A549 (cell line): ENCODE data around the gene FNDC3A. TPM values are rescaled to one million over a fixed set of nuclear protein-coding genes. Genes with fewer than 3 reads are reported as not detected.
A peak's percentile ranks its signal among the peaks of the same experiment; 100 is the strongest.

Experiments used
- ATAC-seq, 2 experiments: fragments of 200-7000 bp in 1 of 2; fragments of >200 bp in 1 of 2; cut with Nextera tagmentation in 1 of 2; cut with Tn5 transposase in 1 of 2; 3 replicates each; pipeline versions ENCODE4 v1.8.0 to v1.9.1; 2018 to 2020; ENCODE audit warnings: mild to moderate bottlenecking in 1 of 2, moderate library complexity in 1 of 2
- CTCF ChIA-PET: fragments of 300-600 bp; sonication (Branson Sonifier 250); formaldehyde crosslinking; extraction: SDS; loops from one replicate; lab custom pipeline; 2021; ENCODE audit warnings: antibody characterized with exemption, inconsistent platforms; lab: Yijun Ruan, JAX
- POLR2A ChIA-PET: fragments of 350-600 bp; formaldehyde crosslinking; extraction: SDS; loops from one replicate; lab custom pipeline; 2021; ENCODE audit warnings: antibody characterized with exemption, inconsistent platforms; lab: Yijun Ruan, JAX
- DNase-seq, 2 experiments: peaks; one replicate each; pipeline versions ENCODE4 v3.0.0 to v3.0.0-alpha.2; 2011 to 2016; ENCODE audit warnings: low read depth in 1 of 2, low spot score in 1 of 2
- FAIRE-seq: peaks from 2 replicates; lab custom pipeline; 2011; peaks lifted over from hg19 to GRCh38; lab: Jason Lieb, UNC
- H3K27ac ChIP-seq, 2 experiments: fragments of >200 bp; sonication (Bioruptor Twin); formaldehyde crosslinking; 3 replicates each; pipeline ENCODE4 v1.5.1; 2016 to 2017
- H3K4me1 ChIP-seq: fragments of >200 bp; sonication (Bioruptor Twin); formaldehyde crosslinking; 3 replicates; pipeline ENCODE4 v1.6.1; 2016
- H3K4me2 ChIP-seq: fragments of >200 bp; sonication (Bioruptor Twin); formaldehyde crosslinking; 3 replicates; pipeline ENCODE4 v1.6.1; 2016
- H3K4me3 ChIP-seq: fragments of >200 bp; sonication (Bioruptor Twin); formaldehyde crosslinking; 3 replicates; pipeline ENCODE4 v1.5.1; 2016
- H3K9me3 ChIP-seq: fragments of >200 bp; sonication (Bioruptor Twin); formaldehyde crosslinking; 3 replicates; pipeline ENCODE4 v1.6.1; 2016
- BHLHE40 ChIP-seq: IDR thresholded peaks from 2 replicates; pipeline ENCODE4 v1.6.1; 2012; ENCODE audit warnings: low read depth, low read length, inconsistent platforms
- EHF ChIP-seq: fragments of 250-450 bp; sonication (Bioruptor Pico); IDR thresholded peaks from 2 replicates; pipeline ENCODE4 v1.5.0; 2020; ENCODE audit warnings: mild to moderate bottlenecking
- EP300 ChIP-seq, 2 experiments: fragments of >200 bp; sonication (Bioruptor Twin); formaldehyde crosslinking; IDR thresholded peaks; 2 replicates in 1 of 2; 3 replicates in 1 of 2; pipeline ENCODE4 v1.6.1; 2016 to 2017
- FOSB ChIP-seq: fragments of 250-450 bp; sonication (Bioruptor Pico); IDR thresholded peaks from 2 replicates; pipeline ENCODE4 v1.5.0; 2020; ENCODE audit warnings: mild to moderate bottlenecking, moderate library complexity
- FOXS1 ChIP-seq: fragments of 250-450 bp; sonication (Bioruptor Pico); IDR thresholded peaks from 2 replicates; pipeline ENCODE4 v1.5.0; 2020; ENCODE audit warnings: mild to moderate bottlenecking, moderate library complexity
- HEYL ChIP-seq: fragments of 250-450 bp; sonication (Bioruptor Pico); IDR thresholded peaks from 2 replicates; pipeline ENCODE4 v1.8.0; 2021; ENCODE audit warnings: mild to moderate bottlenecking, moderate library complexity
- HOXB13 ChIP-seq: fragments of 250-450 bp; sonication (Bioruptor Pico); IDR thresholded peaks from 2 replicates; pipeline ENCODE4 v1.5.0; 2020; ENCODE audit warnings: low read depth, mild to moderate bottlenecking, moderate library complexity
- HOXB5 ChIP-seq: fragments of 250-450 bp; sonication (Bioruptor Pico); IDR thresholded peaks from 2 replicates; pipeline ENCODE4 v1.5.0; 2020; ENCODE audit warnings: mild to moderate bottlenecking, moderate library complexity
- JUN ChIP-seq, 2 experiments: fragments of >200 bp; sonication (Bioruptor Twin); formaldehyde crosslinking; IDR thresholded peaks; 2 replicates in 1 of 2; 3 replicates in 1 of 2; pipeline ENCODE4 v1.6.1; 2016 to 2017
- JUNB ChIP-seq: fragments of >200 bp; sonication (Bioruptor Twin); formaldehyde crosslinking; IDR thresholded peaks from 2 replicates; pipeline ENCODE4 v1.6.1; 2016
- MAX ChIP-seq: IDR thresholded peaks from 2 replicates; pipeline ENCODE4 v1.6.1; 2012
- PHF8 ChIP-seq: fragments of 200-600 bp; sonication (generic); IDR thresholded peaks from 2 replicates; pipeline ENCODE4 v1.6.1; 2016; ENCODE audit warnings: low read depth, mild to moderate bottlenecking, antibody characterized with exemption, moderate library complexity, borderline replicate concordance
- POLR2A ChIP-seq: IDR thresholded peaks from 2 replicates; pipeline ENCODE4 v1.6.1; 2012; ENCODE audit warnings: mild to moderate bottlenecking, low read length
- RAD21 ChIP-seq, 2 experiments: fragments of >200 bp in 1 of 2; sonication (Bioruptor Twin) in 1 of 2; formaldehyde crosslinking in 1 of 2; IDR thresholded peaks in 1 of 2; conservative IDR thresholded peaks in 1 of 2; 2 replicates in 1 of 2; 3 replicates in 1 of 2; pipeline ENCODE4 v1.6.1; 2012 to 2018; ENCODE audit warnings: inconsistent platforms in 1 of 2
- RCOR1 ChIP-seq: fragments of 150-350 bp; IDR thresholded peaks from 2 replicates; pipeline ENCODE4 v1.6.1; 2014; ENCODE audit warnings: antibody characterized with exemption, low read length, low read depth
- RNF2 ChIP-seq: fragments of 200-600 bp; sonication (generic); IDR thresholded peaks from 2 replicates; pipeline ENCODE4 v1.6.1; 2016; ENCODE audit warnings: low read depth, mild to moderate bottlenecking, antibody characterized with exemption, moderate library complexity, borderline replicate concordance
- SMC3 ChIP-seq: fragments of >200 bp; sonication (Bioruptor Twin); formaldehyde crosslinking; IDR thresholded peaks from 3 replicates; pipeline ENCODE4 v1.6.1; 2018; ENCODE audit warnings: inconsistent platforms
- TFCP2L1 ChIP-seq: fragments of 250-450 bp; sonication (Bioruptor Pico); IDR thresholded peaks from 2 replicates; pipeline ENCODE4 v1.5.0; 2021; ENCODE audit warnings: mild to moderate bottlenecking
- ZNF302 ChIP-seq: fragments of 250-450 bp; sonication (Bioruptor Pico); IDR thresholded peaks from 2 replicates; pipeline ENCODE4 v1.9.0; 2021; ENCODE audit warnings: inconsistent platforms, mild to moderate bottlenecking, moderate library complexity
- ZSCAN20 ChIP-seq: fragments of 250-450 bp; sonication (Bioruptor Pico); IDR thresholded peaks from 2 replicates; pipeline ENCODE4 v1.8.0; 2022; ENCODE audit warnings: mild to moderate bottlenecking, moderate library complexity
- WGBS: methylation state at CpG from one replicate; pipeline ENCODE4 v1.1.6; 2017; ENCODE audit errors: missing lambda C conversion rate; 5-methylcytosine and 5-hydroxymethylcytosine counted together
- polyA minus RNA-seq: library from RNA; depleted of rRNA, polyadenylated mRNA; stranded (reverse); fragments of >200 nt; gene quantifications from 2 replicates; pipeline ENCODE4 v1.2.3, GENCODE V29; 2011; rRNA and poly(A)+ RNA removed
- polyA plus RNA-seq, 4 experiments: library from polyadenylated mRNA; depleted of rRNA in 3 of 4; stranded (reverse); fragments of >200 nt; fragmentation: RNase III in 1 of 4; extraction: RNeasy Plus Mini Kit Qiagen cat#74134 plus additional on column Dnase treatment in 1 of 4; gene quantifications; 2 replicates in 3 of 4; 3 replicates in 1 of 4; pipeline ENCODE4 v1.2.3, GENCODE V29; 2011 to 2017
- TF ChIP-seq, protein P1 (sequence below): fragments of >200 bp; sonication (Bioruptor Twin); formaldehyde crosslinking; IDR thresholded peaks from 3 replicates; pipeline ENCODE4 v1.6.1; 2016
- TF ChIP-seq, protein P2 (sequence below): fragments of >200 bp; sonication (Bioruptor Twin); formaldehyde crosslinking; IDR thresholded peaks from 2 replicates; pipeline ENCODE4 v1.6.1; 2016
- TF ChIP-seq, protein P3 (sequence below): fragments of >200 bp; sonication (Bioruptor Twin); formaldehyde crosslinking; IDR thresholded peaks from 3 replicates; pipeline ENCODE4 v1.5.1; 2016
- TF ChIP-seq, protein P4 (sequence below): IDR thresholded peaks from 2 replicates; pipeline ENCODE4 v1.6.1; 2012; ENCODE audit warnings: low read depth, borderline replicate concordance

Gene FNDC3A
- polyA plus RNA-seq (2011; rRNA removed) (31.4 and 32.6 TPM in 2 replicates), polyA plus RNA-seq (2017; fragmentation: RNase III; extraction: RNeasy Plus Mini Kit Qiagen cat#74134 plus additional on column Dnase treatment) (16.0 TPM in 3 replicates), polyA minus RNA-seq (37.5 and 49.6 TPM in 2 replicates)
- 5.7 and 6.8 TPM in 2 replicates for polyA plus RNA-seq (2012; cell fraction: cytosol; rRNA removed)
- 6.0 and 9.2 TPM in 2 replicates for polyA plus RNA-seq (2012; cell fraction: nucleus; rRNA removed)

- TF ChIP-seq, protein P1, sequence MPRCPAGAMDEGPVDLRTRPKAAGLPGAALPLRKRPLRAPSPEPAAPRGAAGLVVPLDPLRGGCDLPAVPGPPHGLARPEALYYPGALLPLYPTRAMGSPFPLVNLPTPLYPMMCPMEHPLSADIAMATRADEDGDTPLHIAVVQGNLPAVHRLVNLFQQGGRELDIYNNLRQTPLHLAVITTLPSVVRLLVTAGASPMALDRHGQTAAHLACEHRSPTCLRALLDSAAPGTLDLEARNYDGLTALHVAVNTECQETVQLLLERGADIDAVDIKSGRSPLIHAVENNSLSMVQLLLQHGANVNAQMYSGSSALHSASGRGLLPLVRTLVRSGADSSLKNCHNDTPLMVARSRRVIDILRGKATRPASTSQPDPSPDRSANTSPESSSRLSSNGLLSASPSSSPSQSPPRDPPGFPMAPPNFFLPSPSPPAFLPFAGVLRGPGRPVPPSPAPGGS, result 0 out of 3 replicates have a peak, but pooled peaks have one; percentile 44
- TF ChIP-seq, protein P2, sequence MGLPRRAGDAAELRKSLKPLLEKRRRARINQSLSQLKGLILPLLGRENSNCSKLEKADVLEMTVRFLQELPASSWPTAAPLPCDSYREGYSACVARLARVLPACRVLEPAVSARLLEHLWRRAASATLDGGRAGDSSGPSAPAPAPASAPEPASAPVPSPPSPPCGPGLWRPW, result no peak
- TF ChIP-seq JUN (IDR thresholded peaks at IDR 0.05), result peak; percentile 51 to 65; a peak in 2 of 5 replicates
- TF ChIP-seq MAX, result peak; percentile 44; the same call in 1 of the 2 replicates
- TF ChIP-seq FOSB, result no peak
- TF ChIP-seq BHLHE40, result no peak
- TF ChIP-seq EHF (CRISPR knock-in tag), result no peak
- TF ChIP-seq ZSCAN20 (CRISPR knock-in tag), result no peak
- TF ChIP-seq POLR2A, result peak; percentile 44
- no peak for TF ChIP-seq ZNF302 (CRISPR knock-in tag)
- TF ChIP-seq RNF2, result no peak
- no peak for TF ChIP-seq HEYL
- no peak for TF ChIP-seq FOXS1 (CRISPR knock-in tag)
- TF ChIP-seq TFCP2L1 (CRISPR knock-in tag), result no peak
- no peak; a peak in 1 of 5 replicates for TF ChIP-seq RAD21 (conservative IDR thresholded peaks at IDR 0.05 in 1 of 2, IDR thresholded peaks at IDR 0.05 in 1 of 2)
- TF ChIP-seq, protein P3, sequence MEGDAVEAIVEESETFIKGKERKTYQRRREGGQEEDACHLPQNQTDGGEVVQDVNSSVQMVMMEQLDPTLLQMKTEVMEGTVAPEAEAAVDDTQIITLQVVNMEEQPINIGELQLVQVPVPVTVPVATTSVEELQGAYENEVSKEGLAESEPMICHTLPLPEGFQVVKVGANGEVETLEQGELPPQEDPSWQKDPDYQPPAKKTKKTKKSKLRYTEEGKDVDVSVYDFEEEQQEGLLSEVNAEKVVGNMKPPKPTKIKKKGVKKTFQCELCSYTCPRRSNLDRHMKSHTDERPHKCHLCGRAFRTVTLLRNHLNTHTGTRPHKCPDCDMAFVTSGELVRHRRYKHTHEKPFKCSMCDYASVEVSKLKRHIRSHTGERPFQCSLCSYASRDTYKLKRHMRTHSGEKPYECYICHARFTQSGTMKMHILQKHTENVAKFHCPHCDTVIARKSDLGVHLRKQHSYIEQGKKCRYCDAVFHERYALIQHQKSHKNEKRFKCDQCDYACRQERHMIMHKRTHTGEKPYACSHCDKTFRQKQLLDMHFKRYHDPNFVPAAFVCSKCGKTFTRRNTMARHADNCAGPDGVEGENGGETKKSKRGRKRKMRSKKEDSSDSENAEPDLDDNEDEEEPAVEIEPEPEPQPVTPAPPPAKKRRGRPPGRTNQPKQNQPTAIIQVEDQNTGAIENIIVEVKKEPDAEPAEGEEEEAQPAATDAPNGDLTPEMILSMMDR, result peak; percentile 16; the same call in 1 of the 3 replicates
- peak; percentile 70; the same call in 1 of the 2 replicates for TF ChIP-seq PHF8
- TF ChIP-seq HOXB13 (CRISPR knock-in tag), result no peak
- no peak for TF ChIP-seq EP300 (IDR thresholded peaks at IDR 0.05)
- TF ChIP-seq HOXB5, result no peak
- TF ChIP-seq SMC3, result peak; percentile 31; the same call in 2 of the 3 replicates
- TF ChIP-seq, protein P4, sequence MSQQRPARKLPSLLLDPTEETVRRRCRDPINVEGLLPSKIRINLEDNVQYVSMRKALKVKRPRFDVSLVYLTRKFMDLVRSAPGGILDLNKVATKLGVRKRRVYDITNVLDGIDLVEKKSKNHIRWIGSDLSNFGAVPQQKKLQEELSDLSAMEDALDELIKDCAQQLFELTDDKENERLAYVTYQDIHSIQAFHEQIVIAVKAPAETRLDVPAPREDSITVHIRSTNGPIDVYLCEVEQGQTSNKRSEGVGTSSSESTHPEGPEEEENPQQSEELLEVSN, result no peak
- no peak for TF ChIP-seq JUNB
- no peak for TF ChIP-seq RCOR1
- TF ChIP-seq, all 56 proteins: peak for 7
- ATAC-seq (peak; percentile 89 to 94), FAIRE-seq (no peak), DNase-seq (peak; percentile 44 to 83)
- Histone ChIP-seq H3K9me3 (peaks cover 29% of the 10 kb centered on the region), H3K4me3 (peak within 1 kb of the TSS; percentile 73), H3K27ac (peak within 1 kb of the TSS; percentile 97 to 99), H3K4me2 (peak within 1 kb of the TSS; percentile 78), H3K4me1 (peaks cover 30% of the 10 kb centered on the region; the same call in 2 of the 3 replicates)
- ChIA-PET CTCF (interaction anchor here (0.6 kb wide), 1 partner anchor 128 kb away, joined by 3 read pairs; no protein-coding TSS in a partner anchor), POLR2A (interaction anchor here (1.1 to 2.6 kb wide), 9 partner anchors 45 to 452 kb away, joined by 3 to 18 read pairs (median 5); partner anchors contain the start of gene MLNR)
- 0% methylated on average over 1 of the region's 86 CpGs for WGBS
These were observed at the start of gene FNDC3A for GRCh38 chr13:48975856-48976575. TSS of gene FNDC3A (plus strand) at chr13:48975912. CDS start at chr13:49006191, 30,279 bp downstream.
